HepG2 (cell line): ENCODE results near the gene ILRUN.

Source experiments
- FOXA1 ChIP-seq, 2 experiments: fragments of 450-650 bp in 1 of 2; sonication (generic) in 1 of 2; formaldehyde crosslinking in 1 of 2; IDR thresholded peaks; 2 replicates each; pipeline versions ENCODE4 v1.4.0 to v1.6.1; 2016 to 2020; ENCODE audit warnings: missing genetic modification reagents in 1 of 2
- NR3C1 ChIP-seq: sonication (generic); formaldehyde crosslinking; IDR thresholded peaks from 2 replicates; pipeline ENCODE4 v1.4.0; 2020; ENCODE audit warnings: missing genetic modification reagents
- REPIN1 ChIP-seq: sonication (generic); formaldehyde crosslinking; IDR thresholded peaks from 2 replicates; pipeline ENCODE4 v1.8.0; 2022; ENCODE audit warnings: missing genetic modification reagents, low read depth, mild to moderate bottlenecking, borderline replicate concordance
- RNF219 ChIP-seq: sonication (generic); formaldehyde crosslinking; IDR thresholded peaks from 2 replicates; pipeline ENCODE4 v1.5.0; 2020; ENCODE audit warnings: mild to moderate bottlenecking, missing genetic modification reagents
- ZBTB2 ChIP-seq: sonication (generic); formaldehyde crosslinking; IDR thresholded peaks from 2 replicates; pipeline ENCODE4 v1.8.0; 2022; ENCODE audit warnings: low read depth, missing genetic modification reagents
- ZNF543 ChIP-seq: sonication (generic); formaldehyde crosslinking; IDR thresholded peaks from 2 replicates; pipeline ENCODE4 v1.4.0; 2020; ENCODE audit warnings: mild to moderate bottlenecking, missing genetic modification reagents

GRCh38 chr6:34667481-34668238 lies 28.9 kb downstream of the ILRUN start:
- TF ChIP-seq FOXA1 (IDR thresholded peaks at IDR 0.05) (no peak), FOXA1 (CRISPR knock-in tag; IDR thresholded peaks at IDR 0.05) (no peak), ZBTB2 (CRISPR knock-in tag) (no peak), RNF219 (no peak), ZNF543 (CRISPR knock-in tag) (no peak), REPIN1 (CRISPR knock-in tag) (no peak), NR3C1 (no peak)
